ENCODE results near the gene GUF1. TPM values are rescaled to one million over a fixed set of nuclear protein-coding genes. Genes with fewer than 3 reads are reported as not detected.
A peak's percentile ranks its signal among the peaks of the same experiment; 100 is the strongest.

GUF1 gene
- total and polyA plus RNA-seq, 2 of the 13 experiments (the other 11 are each of a cell fraction or from before 2014, with no cell fraction given) = 10.3 to 24.6 TPM

GRCh38 chr4:44726038-44726871 is 48.0 kb downstream of the GUF1 start, which contains the start of gene GNPDA2 (continued):
- TF ChIP-seq ZNF572 (CRISPR knock-in tag; IDR thresholded peaks at IDR 0.05) (no peak), ZNF549 (CRISPR knock-in tag; IDR thresholded peaks at IDR 0.05) (no peak), NR2F6 (IDR thresholded peaks at IDR 0.05) (no peak), NR2F6 (CRISPR knock-in tag; IDR thresholded peaks at IDR 0.05) (peak; percentile 28; the same call in 1 of the 2 replicates), ZNF784 (CRISPR knock-in tag; IDR thresholded peaks at IDR 0.05; ENCODE audit: borderline replicate concordance) (peak; percentile 90; the same call in 1 of the 2 replicates), HOXA5 (CRISPR knock-in tag; IDR thresholded peaks at IDR 0.05) (0 out of 2 replicates have a peak, but pooled peaks have one; percentile 68), ZNF574 (CRISPR knock-in tag; IDR thresholded peaks at IDR 0.05) (peak; percentile 75), GATAD1 (CRISPR knock-in tag; IDR thresholded peaks at IDR 0.05) (peak; percentile 81), MTA3 (CRISPR knock-in tag; IDR thresholded peaks at IDR 0.05) (no peak), CENPBD1 (CRISPR knock-in tag; IDR thresholded peaks at IDR 0.05; ENCODE audit: borderline replicate concordance, low read depth) (no peak), DPF2 (CRISPR knock-in tag; IDR thresholded peaks at IDR 0.05; ENCODE audit: borderline replicate concordance, low read depth) (no peak), THYN1 (CRISPR knock-in tag; IDR thresholded peaks at IDR 0.05; ENCODE audit: borderline replicate concordance, low read depth) (no peak; the same call in 1 of the 2 replicates), ZNF839 (CRISPR knock-in tag; IDR thresholded peaks at IDR 0.05; ENCODE audit: borderline replicate concordance) (no peak), XBP1 (CRISPR knock-in tag; IDR thresholded peaks at IDR 0.05) (no peak), ZNF709 (CRISPR knock-in tag; IDR thresholded peaks at IDR 0.05) (peak; percentile 93; the same call in 1 of the 2 replicates), ZBTB21 (CRISPR knock-in tag; IDR thresholded peaks at IDR 0.05) (no peak), JUN (CRISPR knock-in tag; IDR thresholded peaks at IDR 0.05) (0 out of 2 replicates have a peak, but pooled peaks have one; percentile 35), HMGXB4 (CRISPR knock-in tag; IDR thresholded peaks at IDR 0.05; ENCODE audit: borderline replicate concordance in 1 of 2, low read depth in 1 of 2) (peak; percentile 87 to 94), HOMEZ (CRISPR knock-in tag; IDR thresholded peaks at IDR 0.05; ENCODE audit: low read depth) (peak; percentile 64; the same call in 1 of the 2 replicates), BRF2 (CRISPR knock-in tag; IDR thresholded peaks at IDR 0.05) (peak; percentile 92), ZNF30 (CRISPR knock-in tag; IDR thresholded peaks at IDR 0.05) (no peak)

Measured in HepG2 (cell line).